ENCODE data around the gene DOC2B. TPM values are rescaled to one million over a fixed set of nuclear protein-coding genes. Genes with fewer than 3 reads are reported as not detected.

The DOC2B gene
- total RNA-seq, 1 experiment from 2014 or later: not detected

DNA sequence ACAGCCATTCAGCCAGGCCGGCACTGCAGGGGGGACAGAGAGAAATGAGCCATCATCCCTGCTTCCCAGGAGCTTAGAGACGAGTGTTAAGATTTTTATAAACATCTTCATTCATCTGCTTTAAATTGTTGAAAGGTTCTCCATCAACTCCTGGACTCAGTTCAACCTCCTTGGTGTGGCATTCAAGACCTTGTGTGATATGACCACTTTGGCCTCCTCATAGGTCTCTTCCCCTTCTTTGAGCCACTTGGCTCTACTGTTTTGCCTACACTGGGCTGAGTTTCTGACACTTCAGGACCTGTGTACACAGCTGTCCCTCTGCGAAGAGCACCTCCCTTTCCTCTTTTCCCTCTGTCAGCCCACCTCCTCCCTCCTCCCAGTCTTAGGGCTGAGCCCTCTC lies 4.3 kb downstream of the DOC2B start:
- no peak for DNase-seq
- no peak overlapping the region for H3K27ac Mint-ChIP-seq (ENCODE audit: unreplicated experiment)
- H3K27me3 Mint-ChIP-seq (ENCODE audit: insufficient read depth, unreplicated experiment): peaks cover 6% of the 10 kb centered on the region
- no peaks in the 10 kb centered on the region for H3K36me3 Mint-ChIP-seq (ENCODE audit: insufficient read depth, unreplicated experiment)
- Histone ChIP-seq H3K4me3 (ENCODE audit: low read depth, low read length) (no peak overlapping the region), H3K27me3 (replicated peaks; ENCODE audit: control insufficient read depth, insufficient read depth, low read length) (peaks cover 1% of the 10 kb centered on the region), H3K36me3 (ENCODE audit: control insufficient read depth, insufficient read depth, low read length) (no peaks in the 10 kb centered on the region), H3K9me3 (no peaks in the 10 kb centered on the region), H3K4me1 (peaks cover 4% of the 10 kb centered on the region; the same call in 1 of the 2 replicates)
- TF ChIP-seq, protein P1, sequence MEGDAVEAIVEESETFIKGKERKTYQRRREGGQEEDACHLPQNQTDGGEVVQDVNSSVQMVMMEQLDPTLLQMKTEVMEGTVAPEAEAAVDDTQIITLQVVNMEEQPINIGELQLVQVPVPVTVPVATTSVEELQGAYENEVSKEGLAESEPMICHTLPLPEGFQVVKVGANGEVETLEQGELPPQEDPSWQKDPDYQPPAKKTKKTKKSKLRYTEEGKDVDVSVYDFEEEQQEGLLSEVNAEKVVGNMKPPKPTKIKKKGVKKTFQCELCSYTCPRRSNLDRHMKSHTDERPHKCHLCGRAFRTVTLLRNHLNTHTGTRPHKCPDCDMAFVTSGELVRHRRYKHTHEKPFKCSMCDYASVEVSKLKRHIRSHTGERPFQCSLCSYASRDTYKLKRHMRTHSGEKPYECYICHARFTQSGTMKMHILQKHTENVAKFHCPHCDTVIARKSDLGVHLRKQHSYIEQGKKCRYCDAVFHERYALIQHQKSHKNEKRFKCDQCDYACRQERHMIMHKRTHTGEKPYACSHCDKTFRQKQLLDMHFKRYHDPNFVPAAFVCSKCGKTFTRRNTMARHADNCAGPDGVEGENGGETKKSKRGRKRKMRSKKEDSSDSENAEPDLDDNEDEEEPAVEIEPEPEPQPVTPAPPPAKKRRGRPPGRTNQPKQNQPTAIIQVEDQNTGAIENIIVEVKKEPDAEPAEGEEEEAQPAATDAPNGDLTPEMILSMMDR (IDR thresholded peaks at IDR 0.05; ENCODE audit: insufficient read depth in 1 of 2, low read depth in 1 of 2, low read length in 1 of 2, severe bottlenecking in 1 of 2, unreplicated experiment in 1 of 2): no peak
- intact Hi-C loops (cut with micrococcal nuclease; ENCODE audit: unreplicated experiment): no loop called here
- no TSS peak for BruUV-seq (replicated peaks)
- H3K4me1 Mint-ChIP-seq (ENCODE audit: low read depth, unreplicated experiment): no peaks in the 10 kb centered on the region
- CTCF ChIA-PET: no interaction called here
- POLR2A ChIA-PET: no interaction called here
- no peaks in the 10 kb centered on the region for H3K9me3 Mint-ChIP-seq (ENCODE audit: unreplicated experiment)
- H3K4me3 Mint-ChIP-seq (ENCODE audit: unreplicated experiment): no peak overlapping the region

DNA sequence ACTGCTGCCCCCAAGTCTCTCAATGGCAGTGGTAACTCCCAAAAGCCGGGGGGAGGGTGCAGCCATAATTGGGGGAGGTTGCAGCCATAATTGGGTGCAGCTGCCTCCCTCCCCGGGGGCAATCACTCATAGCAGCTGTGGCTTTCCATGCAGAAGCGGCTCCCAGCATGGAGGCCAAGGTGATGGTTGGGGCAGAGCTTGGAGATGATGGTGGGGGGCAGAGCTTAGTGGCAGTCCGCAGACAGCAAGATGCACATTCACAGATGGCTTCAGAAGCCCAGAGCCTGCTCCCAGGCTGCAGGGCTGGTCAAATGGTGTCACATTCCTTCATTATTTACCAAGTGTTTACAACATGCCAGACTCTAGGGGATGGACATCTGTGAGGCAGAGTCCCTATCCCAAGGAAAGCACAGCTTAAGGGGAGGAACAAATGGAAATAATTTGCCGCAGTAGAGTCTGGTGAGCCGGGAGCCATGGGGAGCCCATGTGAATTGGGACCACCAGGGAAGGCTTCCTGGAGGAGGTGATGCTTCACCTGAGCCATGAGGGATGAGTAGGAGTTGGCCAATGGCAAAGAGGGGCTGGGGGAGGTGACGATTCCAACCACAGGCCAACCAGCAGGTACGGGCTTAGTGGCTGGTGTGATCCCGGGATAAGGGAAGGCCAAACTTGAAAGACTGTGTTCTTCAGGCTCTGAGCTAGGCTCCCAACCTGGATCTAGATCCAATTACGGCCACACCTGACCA lies 8.1 kb downstream of the DOC2B start:
- ChIA-PET CTCF (interaction anchor here (0.6 kb wide), 1 partner anchor 28 kb away, joined by 3 read pairs; no protein-coding TSS in a partner anchor), POLR2A (no interaction called here)
- Mint-ChIP-seq H3K4me3 (ENCODE audit: unreplicated experiment) (no peak overlapping the region), H3K4me1 (ENCODE audit: low read depth, unreplicated experiment) (no peaks in the 10 kb centered on the region), H3K27me3 (ENCODE audit: insufficient read depth, unreplicated experiment) (peaks cover 2% of the 10 kb centered on the region), H3K36me3 (ENCODE audit: insufficient read depth, unreplicated experiment) (no peaks in the 10 kb centered on the region), H3K27ac (ENCODE audit: unreplicated experiment) (no peak overlapping the region), H3K9me3 (ENCODE audit: unreplicated experiment) (no peaks in the 10 kb centered on the region)
- Histone ChIP-seq H3K4me3 (ENCODE audit: low read depth, low read length) (no peak overlapping the region), H3K27me3 (replicated peaks; ENCODE audit: control insufficient read depth, insufficient read depth, low read length) (no peaks in the 10 kb centered on the region), H3K4me1 (no peaks in the 10 kb centered on the region), H3K36me3 (ENCODE audit: control insufficient read depth, insufficient read depth, low read length) (no peaks in the 10 kb centered on the region), H3K9me3 (no peaks in the 10 kb centered on the region)
- no TSS peak for BruUV-seq (replicated peaks)
- no peak for DNase-seq
- intact Hi-C loops (cut with micrococcal nuclease; ENCODE audit: unreplicated experiment): no loop called here
- TF ChIP-seq, protein P1 (IDR thresholded peaks at IDR 0.05; ENCODE audit: insufficient read depth in 1 of 2, low read depth in 1 of 2, low read length in 1 of 2, severe bottlenecking in 1 of 2, unreplicated experiment in 1 of 2): no peak

DNA sequence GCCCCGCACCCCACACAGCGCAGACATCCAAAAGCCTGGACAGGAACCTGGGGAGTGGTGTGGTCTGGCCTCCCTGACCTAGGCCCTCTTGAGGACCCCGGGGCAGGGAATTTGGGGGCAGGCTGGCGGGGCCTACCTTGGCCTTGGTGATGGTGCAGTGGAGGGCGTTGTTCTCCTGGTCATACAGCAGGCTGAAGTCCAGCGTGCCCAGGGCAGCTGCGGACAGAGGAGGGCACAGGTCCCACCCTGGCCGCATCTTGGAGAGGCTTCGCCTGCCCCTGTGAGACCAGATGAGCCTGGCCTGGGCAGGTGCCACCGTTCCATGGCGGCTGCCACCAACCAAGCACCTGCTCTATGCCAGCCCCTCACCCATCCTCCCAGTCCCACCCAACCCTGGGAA lies 9.0 kb downstream of the DOC2B start:
- H3K36me3 ChIP-seq (ENCODE audit: control insufficient read depth, insufficient read depth, low read length): no peaks in the 10 kb centered on the region
- H3K4me1 Mint-ChIP-seq (ENCODE audit: low read depth, unreplicated experiment): no peaks in the 10 kb centered on the region
- H3K36me3 Mint-ChIP-seq (ENCODE audit: insufficient read depth, unreplicated experiment): no peaks in the 10 kb centered on the region
- ChIA-PET POLR2A (no interaction called here), CTCF (no interaction called here)
- TF ChIP-seq, protein P1 (IDR thresholded peaks at IDR 0.05; ENCODE audit: insufficient read depth in 1 of 2, low read depth in 1 of 2, low read length in 1 of 2, severe bottlenecking in 1 of 2, unreplicated experiment in 1 of 2): no peak
- no peaks in the 10 kb centered on the region for H3K9me3 ChIP-seq
- intact Hi-C loops (cut with micrococcal nuclease; ENCODE audit: unreplicated experiment): no loop called here
- no peak overlapping the region for H3K27ac Mint-ChIP-seq (ENCODE audit: unreplicated experiment)
- H3K9me3 Mint-ChIP-seq (ENCODE audit: unreplicated experiment): no peaks in the 10 kb centered on the region
- no peak overlapping the region for H3K4me3 ChIP-seq (ENCODE audit: low read depth, low read length)
- H3K4me3 Mint-ChIP-seq (ENCODE audit: unreplicated experiment): no peak overlapping the region
- no peak for DNase-seq
- H3K27me3 Mint-ChIP-seq (ENCODE audit: insufficient read depth, unreplicated experiment): peaks cover 2% of the 10 kb centered on the region
- no peaks in the 10 kb centered on the region for H3K4me1 ChIP-seq
- BruUV-seq (replicated peaks): no TSS peak
- no peaks in the 10 kb centered on the region for H3K27me3 ChIP-seq (replicated peaks; ENCODE audit: control insufficient read depth, insufficient read depth, low read length)

Measured in Caco-2 (cell line).